ENCODE data around the gene ZFP36L2. TPM values are rescaled to one million over a fixed set of nuclear protein-coding genes. Genes with fewer than 3 reads are reported as not detected.

The ZFP36L2 gene
- total and polyA plus RNA-seq, 2 experiments from 2014 or later: 37.9 to 38.4 TPM

GRCh38 chr2:43238813-43239212, 12.4 kb upstream of the ZFP36L2 start (continued):
- TF ChIP-seq ZNF462 (CRISPR knock-in tag; IDR thresholded peaks at IDR 0.05) (no peak), POLR2AphosphoS5 (IDR thresholded peaks at IDR 0.05; ENCODE audit: low read depth) (no peak), STAT1 (IDR thresholded peaks at IDR 0.05; ENCODE audit: unreplicated experiment) (no peak), EZH2phosphoT487 (IDR thresholded peaks at IDR 0.05; ENCODE audit: unreplicated experiment) (no peak), EZH2 (IDR thresholded peaks at IDR 0.05; ENCODE audit: low read depth, unreplicated experiment) (no peak)

GRCh38 chr2:43238176-43238575, 11.8 kb upstream of the ZFP36L2 start:
- Histone ChIP-seq H3K27ac (ENCODE audit: low read depth) (no peak overlapping the region), H3F3A (replicated peaks; ENCODE audit: low read depth) (0 out of 2 replicates have a peak, but pooled peaks cover 7% of the 10 kb centered on the region), H3K9me2 (ENCODE audit: insufficient read depth) (no peaks in the 10 kb centered on the region), H3K36me3 (ENCODE audit: insufficient read depth) (no peaks in the 10 kb centered on the region), H3K79me2 (replicated peaks; ENCODE audit: insufficient read depth) (no peaks in the 10 kb centered on the region), H4K20me1 (replicated peaks; ENCODE audit: insufficient read depth) (no peaks in the 10 kb centered on the region), H2AFZ (no peak overlapping the region), H3K4me1 (ENCODE audit: insufficient read depth) (no peaks in the 10 kb centered on the region; the same call in 1 of the 2 replicates), H3K4me3 (no peak overlapping the region), H3K4me2 (no peak overlapping the region), H3K27me3 (ENCODE audit: insufficient read depth) (no peaks in the 10 kb centered on the region)
- Mint-ChIP-seq H3K36me3 (ENCODE audit: low read depth) (no peaks in the 10 kb centered on the region; the same call in 2 of the 3 replicates), H3K4me1 (peaks cover 7% of the 10 kb centered on the region; the same call in 2 of the 3 replicates), H3K27me3 (ENCODE audit: insufficient read depth, low read depth, poor library complexity) (peaks cover 6% of the 10 kb centered on the region), H3K27ac (no peak overlapping the region), H3K4me3 (no peak overlapping the region), H3K9me3 (no peaks in the 10 kb centered on the region; the same call in 2 of the 3 replicates)
- ATAC-seq (no peak), DNase-seq (ENCODE audit: low spot score) (no peak)
- TF ChIP-seq STAT1 (IDR thresholded peaks at IDR 0.05; ENCODE audit: unreplicated experiment) (no peak), JUNB (IDR thresholded peaks at IDR 0.05; ENCODE audit: unreplicated experiment) (no peak), CREB1 (CRISPR knock-in tag; IDR thresholded peaks at IDR 0.05; ENCODE audit: low read depth) (no peak), ETS1 (IDR thresholded peaks at IDR 0.05) (no peak), ZNF331 (CRISPR knock-in tag; IDR thresholded peaks at IDR 0.05; ENCODE audit: low read depth) (no peak), REST (IDR thresholded peaks at IDR 0.05; ENCODE audit: unreplicated experiment) (no peak)

All from GM23338 (cell line).